ENCODE measurements around the gene ERI3. TPM values are rescaled to one million over a fixed set of nuclear protein-coding genes. Genes with fewer than 3 reads are reported as not detected.

The ERI3 gene
- total and polyA plus RNA-seq, 9 of the 15 experiments (the other 6 are each of a cell fraction or from before 2014, with no cell fraction given) = 47.8 to 93.4 (median 67.2) TPM

- TF ChIP-seq, protein P1, sequence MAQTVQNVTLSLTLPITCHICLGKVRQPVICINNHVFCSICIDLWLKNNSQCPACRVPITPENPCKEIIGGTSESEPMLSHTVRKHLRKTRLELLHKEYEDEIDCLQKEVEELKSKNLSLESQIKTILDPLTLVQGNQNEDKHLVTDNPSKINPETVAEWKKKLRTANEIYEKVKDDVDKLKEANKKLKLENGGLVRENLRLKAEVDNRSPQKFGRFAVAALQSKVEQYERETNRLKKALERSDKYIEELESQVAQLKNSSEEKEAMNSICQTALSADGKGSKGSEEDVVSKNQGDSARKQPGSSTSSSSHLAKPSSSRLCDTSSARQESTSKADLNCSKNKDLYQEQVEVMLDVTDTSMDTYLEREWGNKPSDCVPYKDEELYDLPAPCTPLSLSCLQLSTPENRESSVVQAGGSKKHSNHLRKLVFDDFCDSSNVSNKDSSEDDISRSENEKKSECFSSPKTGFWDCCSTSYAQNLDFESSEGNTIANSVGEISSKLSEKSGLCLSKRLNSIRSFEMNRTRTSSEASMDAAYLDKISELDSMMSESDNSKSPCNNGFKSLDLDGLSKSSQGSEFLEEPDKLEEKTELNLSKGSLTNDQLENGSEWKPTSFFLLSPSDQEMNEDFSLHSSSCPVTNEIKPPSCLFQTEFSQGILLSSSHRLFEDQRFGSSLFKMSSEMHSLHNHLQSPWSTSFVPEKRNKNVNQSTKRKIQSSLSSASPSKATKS (CRISPR knock-in tag; IDR thresholded peaks at IDR 0.05) = no peak
- TF ChIP-seq PCBP1 (IDR thresholded peaks at IDR 0.05; ENCODE audit: low read depth, low read length, poor library complexity, severe bottlenecking) (no peak), NFYB (IDR thresholded peaks at IDR 0.05; ENCODE audit: extremely low read depth, insufficient read length) (peak; percentile 48), TOE1 (IDR thresholded peaks at IDR 0.05; ENCODE audit: borderline replicate concordance) (peak; percentile 36; the same call in 1 of the 2 replicates), TOE1 (CRISPR knock-in tag; IDR thresholded peaks at IDR 0.05; ENCODE audit: borderline replicate concordance, low read depth) (no peak), SNRNP70 (optimal IDR thresholded peaks at IDR 0.05; ENCODE audit: low read depth, low read length) (no peak), CBX1 (IDR thresholded peaks at IDR 0.05; ENCODE audit: low read depth) (0 out of 2 replicates have a peak, but pooled peaks have one; percentile 25), TBL1XR1 (IDR thresholded peaks at IDR 0.05; ENCODE audit: low read length in 2 of 2) (0 out of 4 replicates have a peak, but pooled peaks of 1 of the 2 experiments have one; percentile 36), BHLHE40 (IDR thresholded peaks at IDR 0.05; ENCODE audit: low read length) (peak; percentile 33; the same call in 1 of the 2 replicates), ELF4 (CRISPR knock-in tag; IDR thresholded peaks at IDR 0.05) (no peak), SMC3 (conservative IDR thresholded peaks at IDR 0.05; ENCODE audit: insufficient read depth, low read depth, low read length) (peak; percentile 65), LEF1 (IDR thresholded peaks at IDR 0.05) (peak; percentile 45; the same call in 1 of the 2 replicates)
- TF ChIP-seq, protein P2, sequence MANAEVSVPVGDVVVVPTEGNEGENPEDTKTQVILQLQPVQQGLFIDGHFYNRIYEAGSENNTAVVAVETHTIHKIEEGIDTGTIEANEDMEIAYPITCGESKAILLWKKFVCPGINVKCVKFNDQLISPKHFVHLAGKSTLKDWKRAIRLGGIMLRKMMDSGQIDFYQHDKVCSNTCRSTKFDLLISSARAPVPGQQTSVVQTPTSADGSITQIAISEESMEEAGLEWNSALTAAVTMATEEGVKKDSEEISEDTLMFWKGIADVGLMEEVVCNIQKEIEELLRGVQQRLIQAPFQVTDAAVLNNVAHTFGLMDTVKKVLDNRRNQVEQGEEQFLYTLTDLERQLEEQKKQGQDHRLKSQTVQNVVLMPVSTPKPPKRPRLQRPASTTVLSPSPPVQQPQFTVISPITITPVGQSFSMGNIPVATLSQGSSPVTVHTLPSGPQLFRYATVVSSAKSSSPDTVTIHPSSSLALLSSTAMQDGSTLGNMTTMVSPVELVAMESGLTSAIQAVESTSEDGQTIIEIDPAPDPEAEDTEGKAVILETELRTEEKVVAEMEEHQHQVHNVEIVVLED (CRISPR knock-in tag; IDR thresholded peaks at IDR 0.05) = no peak
- TF ChIP-seq, protein P3, sequence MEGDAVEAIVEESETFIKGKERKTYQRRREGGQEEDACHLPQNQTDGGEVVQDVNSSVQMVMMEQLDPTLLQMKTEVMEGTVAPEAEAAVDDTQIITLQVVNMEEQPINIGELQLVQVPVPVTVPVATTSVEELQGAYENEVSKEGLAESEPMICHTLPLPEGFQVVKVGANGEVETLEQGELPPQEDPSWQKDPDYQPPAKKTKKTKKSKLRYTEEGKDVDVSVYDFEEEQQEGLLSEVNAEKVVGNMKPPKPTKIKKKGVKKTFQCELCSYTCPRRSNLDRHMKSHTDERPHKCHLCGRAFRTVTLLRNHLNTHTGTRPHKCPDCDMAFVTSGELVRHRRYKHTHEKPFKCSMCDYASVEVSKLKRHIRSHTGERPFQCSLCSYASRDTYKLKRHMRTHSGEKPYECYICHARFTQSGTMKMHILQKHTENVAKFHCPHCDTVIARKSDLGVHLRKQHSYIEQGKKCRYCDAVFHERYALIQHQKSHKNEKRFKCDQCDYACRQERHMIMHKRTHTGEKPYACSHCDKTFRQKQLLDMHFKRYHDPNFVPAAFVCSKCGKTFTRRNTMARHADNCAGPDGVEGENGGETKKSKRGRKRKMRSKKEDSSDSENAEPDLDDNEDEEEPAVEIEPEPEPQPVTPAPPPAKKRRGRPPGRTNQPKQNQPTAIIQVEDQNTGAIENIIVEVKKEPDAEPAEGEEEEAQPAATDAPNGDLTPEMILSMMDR (IDR thresholded peaks at IDR 0.05 in 2 of 3, conservative IDR thresholded peaks at IDR 0.05 in 1 of 3; ENCODE audit: insufficient read depth in 2 of 3, low read depth in 1 of 3, low read length in 3 of 3) = peak; percentile 92 to 97 (median 94)
- TF ChIP-seq, protein P4, sequence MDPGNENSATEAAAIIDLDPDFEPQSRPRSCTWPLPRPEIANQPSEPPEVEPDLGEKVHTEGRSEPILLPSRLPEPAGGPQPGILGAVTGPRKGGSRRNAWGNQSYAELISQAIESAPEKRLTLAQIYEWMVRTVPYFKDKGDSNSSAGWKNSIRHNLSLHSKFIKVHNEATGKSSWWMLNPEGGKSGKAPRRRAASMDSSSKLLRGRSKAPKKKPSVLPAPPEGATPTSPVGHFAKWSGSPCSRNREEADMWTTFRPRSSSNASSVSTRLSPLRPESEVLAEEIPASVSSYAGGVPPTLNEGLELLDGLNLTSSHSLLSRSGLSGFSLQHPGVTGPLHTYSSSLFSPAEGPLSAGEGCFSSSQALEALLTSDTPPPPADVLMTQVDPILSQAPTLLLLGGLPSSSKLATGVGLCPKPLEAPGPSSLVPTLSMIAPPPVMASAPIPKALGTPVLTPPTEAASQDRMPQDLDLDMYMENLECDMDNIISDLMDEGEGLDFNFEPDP (CRISPR knock-in tag; IDR thresholded peaks at IDR 0.05) = no peak
Measured at GRCh38 chr1:44237721-44238457, 117.2 kb downstream of the ERI3 start (continued).
